Brain microvascular endothelial cell (primary cell): Measurements from ENCODE around the gene STOX2.

Experiments used
- DNase-seq: peaks from one replicate; pipeline ENCODE4 v3.0.0-alpha.2; 2020
- H3K27ac ChIP-seq: fragments of 250-450 bp; sonication (Bioruptor Pico); 2 replicates; pipeline ENCODE4 v1.5.1; 2020; ENCODE audit warnings: mild to moderate bottlenecking, moderate library complexity
- H3K27me3 ChIP-seq: fragments of 250-450 bp; sonication (Bioruptor Pico); replicated peaks from 2 replicates; pipeline ENCODE4 v1.5.1; 2020; ENCODE audit warnings: mild to moderate bottlenecking
- H3K36me3 ChIP-seq: fragments of 250-450 bp; sonication (Bioruptor Pico); replicated peaks from 2 replicates; pipeline ENCODE4 v1.5.1; 2020; ENCODE audit warnings: mild to moderate bottlenecking
- H3K4me3 ChIP-seq: 2 replicates; pipeline ENCODE4 v1.5.1; 2011; ENCODE audit warnings: low read depth, mild to moderate bottlenecking, control low read depth, low read length, moderate library complexity
- CTCF ChIP-seq: IDR thresholded peaks from 2 replicates; pipeline ENCODE4 v1.5.1; 2011; ENCODE audit warnings: low read depth, mild to moderate bottlenecking, moderate library complexity, low read length, control low read depth, inconsistent platforms; ENCODE audit errors: missing control alignments
- in situ Hi-C: cut with HindIII; loops from 2 replicates; pipeline ENCODE4 v1.10.0; 2017; ENCODE audit warnings: low sequenced_read_pairs, low pct_ligation_motif_present

Gene STOX2

GRCh38 chr4:183905081-183905592 lies at the start of gene STOX2:
Gene STOX2 (plus strand): TSS chr4:183905307. CDS start chr4:183906791, 1,484 bp downstream.
- peaks cover 20% of the 10 kb centered on the region for H3K27me3 ChIP-seq
- no peaks in the 10 kb centered on the region for H3K36me3 ChIP-seq
- in situ Hi-C loops: no loop called here
- peak within 1 kb of the TSS; percentile 61 for H3K4me3 ChIP-seq
- DNase-seq: peak; percentile 18
- H3K27ac ChIP-seq: no peak within 1 kb of the TSS
- TF ChIP-seq CTCF: no peak

DNA sequence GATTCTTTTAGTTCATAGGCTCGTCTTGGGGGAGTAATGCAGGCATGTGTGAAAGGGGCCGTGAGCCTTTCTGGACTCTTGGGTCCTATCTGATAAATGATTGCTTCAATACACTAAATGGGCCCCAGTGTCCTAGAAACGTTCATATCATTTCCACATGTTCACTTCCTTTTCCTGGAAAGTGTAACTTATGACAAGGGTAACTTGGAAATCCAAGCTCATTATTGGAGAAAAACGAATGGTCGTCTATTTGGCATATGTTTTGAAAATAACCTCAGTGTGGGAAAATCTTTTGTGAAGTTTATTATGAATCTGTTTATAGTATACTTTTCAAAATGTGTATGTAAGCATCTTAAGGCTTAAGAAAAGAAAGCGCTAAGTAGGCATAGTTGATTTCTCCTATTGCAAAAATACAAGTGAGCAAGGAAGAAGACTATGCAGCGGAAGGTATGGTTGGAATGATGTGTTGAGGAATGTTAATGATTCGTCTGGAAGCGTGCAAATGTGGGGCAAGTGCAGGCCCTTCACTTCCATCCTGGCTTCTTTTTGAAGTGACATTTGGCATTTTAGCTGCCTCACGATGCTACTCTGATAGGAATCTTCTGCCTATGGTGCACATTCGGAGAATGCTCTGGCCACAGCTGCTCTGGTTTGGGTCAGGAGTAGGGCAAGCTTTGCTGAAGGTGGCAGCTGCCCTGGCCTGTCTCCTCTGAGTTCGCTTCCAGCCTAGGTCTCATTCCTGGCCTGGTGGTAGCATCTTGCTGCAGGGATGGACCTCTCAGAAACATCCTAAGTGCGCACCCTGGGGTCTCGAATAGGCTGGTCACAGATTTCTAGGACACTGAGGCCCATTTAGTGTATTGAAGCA lies 49.5 kb upstream of the STOX2 start:
- H3K4me3 ChIP-seq: no peak overlapping the region
- no peak for TF ChIP-seq CTCF
- no peaks in the 10 kb centered on the region for H3K36me3 ChIP-seq
- DNase-seq: no peak
- H3K27ac ChIP-seq: no peak overlapping the region
- in situ Hi-C loops: no loop called here
- peaks cover 2% of the 10 kb centered on the region for H3K27me3 ChIP-seq

GRCh38 chr4:183857040-183857439 lies 48.1 kb upstream of the STOX2 start:
- Histone ChIP-seq H3K27me3 (peaks cover 2% of the 10 kb centered on the region), H3K27ac (no peak overlapping the region), H3K36me3 (no peaks in the 10 kb centered on the region), H3K4me3 (no peak overlapping the region)
- no peak for TF ChIP-seq CTCF
- no peak for DNase-seq
- in situ Hi-C loops: no loop called here

- no peak for DNase-seq
- Histone ChIP-seq H3K27me3 (peaks cover 2% of the 10 kb centered on the region), H3K36me3 (no peaks in the 10 kb centered on the region), H3K4me3 (no peak overlapping the region), H3K27ac (no peak overlapping the region)
- no peak for TF ChIP-seq CTCF
- in situ Hi-C loops: no loop called here
Measured at GRCh38 chr4:183858011-183858615, 47.0 kb upstream of the STOX2 start.

DNA sequence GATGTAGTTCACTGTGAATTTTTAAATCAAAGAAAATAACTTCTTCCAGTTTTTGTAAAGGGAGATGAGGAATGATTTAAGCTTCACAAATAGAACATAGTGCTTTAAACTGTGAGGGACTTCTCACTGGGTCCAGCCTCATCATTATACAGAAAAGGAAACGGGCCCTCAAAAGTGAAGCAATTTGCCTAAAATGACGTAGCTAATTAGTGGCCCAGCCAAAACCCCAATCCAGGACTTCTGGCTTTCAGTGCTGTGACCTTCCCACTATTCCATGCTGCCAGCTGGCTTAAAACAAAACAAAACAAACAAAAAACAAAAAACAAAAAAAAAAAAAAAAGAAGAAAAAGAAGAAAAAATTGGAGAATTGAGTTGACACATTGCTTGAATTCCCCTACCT lies 45.0 kb upstream of the STOX2 start:
- no peak overlapping the region for H3K27ac ChIP-seq
- no peaks in the 10 kb centered on the region for H3K36me3 ChIP-seq
- no peak overlapping the region for H3K4me3 ChIP-seq
- H3K27me3 ChIP-seq: peaks cover 2% of the 10 kb centered on the region
- in situ Hi-C loops: no loop called here
- no peak for TF ChIP-seq CTCF
- DNase-seq: no peak
